ENCODE data around the gene PINLYP. TPM values are rescaled to one million over a fixed set of nuclear protein-coding genes. Genes with fewer than 3 reads are reported as not detected.

PINLYP gene
- total RNA-seq, 4 donors from 2014 or later: 7.5 to 45.7 (median 21.6) TPM

GRCh38 chr19:43606569-43607229, 31.1 kb downstream of the PINLYP start:
- no peaks in the 10 kb centered on the region for H3K27me3 ChIP-seq

GRCh38 chr19:43607238-43608205, 31.9 kb downstream of the PINLYP start:
- H3K4me3 ChIP-seq: no peak overlapping the region

More at GRCh38 chr19:43606569-43607229, 31.1 kb downstream of the PINLYP start:
- no peaks in the 10 kb centered on the region for H3K9me3 ChIP-seq
- peaks cover 0 to 46% (median 0%) of the 10 kb centered on the region in 3 donors for H3K36me3 ChIP-seq
- no peak overlapping the region for H3K27ac ChIP-seq
- no peak overlapping the region for H3K4me3 ChIP-seq
- H3K4me1 ChIP-seq: peaks cover 0 to 10% (median 0%) of the 10 kb centered on the region in 4 donors
- 88 to 92% methylated on average over 7 of the region's 7 CpGs for WGBS, 2 donors
- TF ChIP-seq POLR2A (IDR thresholded peaks at IDR 0.05) (no peak), EP300 (IDR thresholded peaks at IDR 0.05) (no peak)
- TF ChIP-seq, protein P1, sequence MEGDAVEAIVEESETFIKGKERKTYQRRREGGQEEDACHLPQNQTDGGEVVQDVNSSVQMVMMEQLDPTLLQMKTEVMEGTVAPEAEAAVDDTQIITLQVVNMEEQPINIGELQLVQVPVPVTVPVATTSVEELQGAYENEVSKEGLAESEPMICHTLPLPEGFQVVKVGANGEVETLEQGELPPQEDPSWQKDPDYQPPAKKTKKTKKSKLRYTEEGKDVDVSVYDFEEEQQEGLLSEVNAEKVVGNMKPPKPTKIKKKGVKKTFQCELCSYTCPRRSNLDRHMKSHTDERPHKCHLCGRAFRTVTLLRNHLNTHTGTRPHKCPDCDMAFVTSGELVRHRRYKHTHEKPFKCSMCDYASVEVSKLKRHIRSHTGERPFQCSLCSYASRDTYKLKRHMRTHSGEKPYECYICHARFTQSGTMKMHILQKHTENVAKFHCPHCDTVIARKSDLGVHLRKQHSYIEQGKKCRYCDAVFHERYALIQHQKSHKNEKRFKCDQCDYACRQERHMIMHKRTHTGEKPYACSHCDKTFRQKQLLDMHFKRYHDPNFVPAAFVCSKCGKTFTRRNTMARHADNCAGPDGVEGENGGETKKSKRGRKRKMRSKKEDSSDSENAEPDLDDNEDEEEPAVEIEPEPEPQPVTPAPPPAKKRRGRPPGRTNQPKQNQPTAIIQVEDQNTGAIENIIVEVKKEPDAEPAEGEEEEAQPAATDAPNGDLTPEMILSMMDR (IDR thresholded peaks at IDR 0.05): no peak
- DNase-seq (ENCODE audit: low spot score in 2 of 2): no peak

DNA sequence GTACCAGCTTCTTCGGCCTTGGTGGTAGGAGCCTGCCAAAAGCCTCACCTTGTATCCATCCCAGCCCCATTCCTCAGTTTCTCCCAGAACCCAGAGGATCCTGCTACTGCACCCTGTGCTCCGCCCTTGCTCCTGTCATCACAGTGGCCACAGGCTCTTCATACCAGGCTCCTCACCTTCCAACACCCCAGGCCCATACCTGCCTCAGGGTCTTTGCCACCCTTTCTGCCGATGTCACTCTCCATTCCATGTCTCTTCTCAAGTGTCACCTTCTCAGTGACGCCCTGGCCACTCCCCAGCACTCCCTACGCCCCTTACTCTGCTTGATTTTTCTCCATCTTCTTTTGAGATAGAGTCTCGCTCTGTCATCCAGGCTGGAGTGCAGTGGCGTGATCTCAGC, 34.3 kb downstream of the PINLYP start:
- no peaks in the 10 kb centered on the region for H3K27me3 ChIP-seq
- TF ChIP-seq POLR2A (IDR thresholded peaks at IDR 0.05) (no peak), EP300 (IDR thresholded peaks at IDR 0.05) (no peak)
- TF ChIP-seq, protein P1 (IDR thresholded peaks at IDR 0.05): no peak
- DNase-seq (ENCODE audit: low spot score in 2 of 2): no peak
- peaks cover 0 to 14% (median 0%) of the 10 kb centered on the region in 4 donors for H3K4me1 ChIP-seq
- 75 to 85% methylated on average over 7 of the region's 7 CpGs for WGBS, 2 donors
- no peaks in the 10 kb centered on the region for H3K9me3 ChIP-seq
- peak overlapping the region in 1 of 4 donors; percentile 39 for H3K27ac ChIP-seq
- H3K4me3 ChIP-seq: no peak overlapping the region
- peaks cover 0 to 58% (median 0%) of the 10 kb centered on the region in 3 donors for H3K36me3 ChIP-seq

More at GRCh38 chr19:43607238-43608205, 31.9 kb downstream of the PINLYP start:
- DNase-seq (ENCODE audit: low spot score in 2 of 2): no peak
- H3K27ac ChIP-seq: no peak overlapping the region
- no peaks in the 10 kb centered on the region for H3K27me3 ChIP-seq
- H3K36me3 ChIP-seq: peaks cover 0 to 46% (median 0%) of the 10 kb centered on the region in 3 donors
- no peaks in the 10 kb centered on the region for H3K9me3 ChIP-seq
- no peak for TF ChIP-seq POLR2A (IDR thresholded peaks at IDR 0.05)
- TF ChIP-seq EP300 (IDR thresholded peaks at IDR 0.05): no peak
- TF ChIP-seq, protein P1 (IDR thresholded peaks at IDR 0.05): no peak
- H3K4me1 ChIP-seq: peaks cover 0 to 10% (median 0%) of the 10 kb centered on the region in 4 donors
- WGBS, 2 donors: 68 to 79% methylated on average over 26 to 28 of the region's 28 CpGs

GRCh38 chr19:43610493-43610892, 34.9 kb downstream of the PINLYP start:
- peaks cover 0 to 14% (median 0%) of the 10 kb centered on the region in 4 donors for H3K4me1 ChIP-seq
- H3K27me3 ChIP-seq: no peaks in the 10 kb centered on the region
- peak overlapping the region in 2 of 4 donors; percentile 39 to 50 for H3K27ac ChIP-seq
- no peak overlapping the region for H3K4me3 ChIP-seq
- WGBS, 2 donors: 35 to 51% methylated on average over 3 of the region's 3 CpGs
- no peak for DNase-seq (ENCODE audit: low spot score in 2 of 2)
- H3K9me3 ChIP-seq: no peaks in the 10 kb centered on the region
- peaks cover 0 to 54% (median 0%) of the 10 kb centered on the region in 3 donors for H3K36me3 ChIP-seq
- TF ChIP-seq, protein P1 (IDR thresholded peaks at IDR 0.05): no peak
- TF ChIP-seq POLR2A (IDR thresholded peaks at IDR 0.05): no peak
- TF ChIP-seq EP300 (IDR thresholded peaks at IDR 0.05): no peak

All from tibial nerve (tissue), 4 donors.